HG03175 (cell line): ENCODE measurements around the gene CFL1.

Experiments used
- ATAC-seq: cut with Tn5 transposase; IDR thresholded peaks from one replicate; pipeline ENCODE4 v1.9.1; 2021; ENCODE audit warnings: mild to moderate bottlenecking, moderate library complexity; ENCODE audit not compliant: unreplicated experiment

The CFL1 gene

GRCh38 chr11:65809496-65809895 is 48.5 kb downstream of the CFL1 start:
- no peak for ATAC-seq

DNA sequence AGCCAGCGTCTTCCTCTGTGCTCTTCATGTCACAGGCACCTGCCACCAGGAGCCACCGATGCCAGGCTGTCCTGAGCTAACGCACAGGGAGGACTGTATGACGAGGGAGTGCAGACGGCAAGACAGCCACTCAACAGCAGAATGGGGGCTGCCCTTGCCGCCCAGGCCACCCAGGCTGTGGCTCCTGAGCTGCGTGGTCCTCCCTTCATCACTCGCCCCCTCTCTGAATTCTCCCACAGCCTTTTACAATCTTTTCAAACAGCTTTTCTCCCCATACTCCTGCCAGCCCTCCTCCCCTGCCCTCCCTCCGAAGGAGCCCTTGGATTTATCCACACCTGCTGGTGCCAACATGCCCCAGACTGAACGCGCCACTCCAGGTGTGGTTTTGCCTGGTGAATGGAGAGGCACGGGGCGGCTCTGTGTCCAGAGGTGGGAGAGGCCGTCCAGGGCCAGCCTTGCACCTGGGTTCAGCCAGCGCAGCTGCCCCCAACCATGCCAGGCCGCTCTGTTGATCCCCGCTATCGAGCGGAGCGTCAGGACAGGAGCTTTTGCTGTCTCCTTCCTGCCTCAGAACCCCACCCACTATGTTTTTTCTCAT is 49.1 kb downstream of the CFL1 start:
- no peak for ATAC-seq

GRCh38 chr11:65806979-65807378 is 51.0 kb downstream of the CFL1 start:
- no peak for ATAC-seq
